Measurements from ENCODE around the gene NIN. TPM values are rescaled to one million over a fixed set of nuclear protein-coding genes. Genes with fewer than 3 reads are reported as not detected.

NIN gene
- polyA plus RNA-seq, 4 donors: 1.9 to 4.7 (median 3.8) TPM

DNA sequence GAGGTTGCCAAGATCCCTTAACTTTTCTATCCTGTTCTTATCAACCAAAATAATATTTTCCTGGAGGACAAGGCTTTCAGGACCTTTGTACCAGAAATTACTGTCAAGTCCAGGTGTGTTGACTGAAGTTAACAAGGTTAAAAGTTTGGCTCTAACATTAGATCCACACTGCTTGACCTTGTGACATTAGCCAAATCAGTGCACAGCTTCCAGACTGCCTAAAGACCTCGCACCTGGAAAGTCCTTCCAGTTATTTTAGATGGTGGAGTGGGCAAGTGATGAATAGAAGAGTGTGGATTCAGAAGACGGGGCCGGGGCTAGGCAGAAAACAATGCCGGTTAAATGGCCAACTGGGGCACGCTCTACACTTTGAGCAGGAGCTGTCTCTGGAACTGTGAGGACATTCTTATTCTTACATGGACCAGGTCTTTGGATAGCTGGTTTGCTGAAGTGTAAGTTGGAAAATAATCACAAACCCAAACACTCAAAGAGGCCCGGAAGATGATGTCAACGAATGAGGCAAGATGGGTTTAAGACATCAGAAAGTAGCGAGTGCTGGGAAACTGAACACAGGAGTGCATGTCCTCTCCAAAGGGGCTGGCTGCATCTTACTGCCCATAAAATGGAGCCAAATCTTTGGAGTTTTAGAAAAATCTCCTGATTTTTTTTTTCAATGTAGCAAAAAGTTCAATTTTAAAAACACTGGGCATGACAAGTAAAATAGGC, 56.3 kb downstream of the NIN start:
- WGBS, 3 donors: 87 to 94% (median 88%) methylated on average over 8 of the region's 8 CpGs
- peak overlapping the region in 1 of 3 donors; percentile 88 for H3K27ac ChIP-seq (ENCODE audit: low read depth in 1 of 3, low read length in 2 of 3)
- FAIRE-seq: no peak

DNA sequence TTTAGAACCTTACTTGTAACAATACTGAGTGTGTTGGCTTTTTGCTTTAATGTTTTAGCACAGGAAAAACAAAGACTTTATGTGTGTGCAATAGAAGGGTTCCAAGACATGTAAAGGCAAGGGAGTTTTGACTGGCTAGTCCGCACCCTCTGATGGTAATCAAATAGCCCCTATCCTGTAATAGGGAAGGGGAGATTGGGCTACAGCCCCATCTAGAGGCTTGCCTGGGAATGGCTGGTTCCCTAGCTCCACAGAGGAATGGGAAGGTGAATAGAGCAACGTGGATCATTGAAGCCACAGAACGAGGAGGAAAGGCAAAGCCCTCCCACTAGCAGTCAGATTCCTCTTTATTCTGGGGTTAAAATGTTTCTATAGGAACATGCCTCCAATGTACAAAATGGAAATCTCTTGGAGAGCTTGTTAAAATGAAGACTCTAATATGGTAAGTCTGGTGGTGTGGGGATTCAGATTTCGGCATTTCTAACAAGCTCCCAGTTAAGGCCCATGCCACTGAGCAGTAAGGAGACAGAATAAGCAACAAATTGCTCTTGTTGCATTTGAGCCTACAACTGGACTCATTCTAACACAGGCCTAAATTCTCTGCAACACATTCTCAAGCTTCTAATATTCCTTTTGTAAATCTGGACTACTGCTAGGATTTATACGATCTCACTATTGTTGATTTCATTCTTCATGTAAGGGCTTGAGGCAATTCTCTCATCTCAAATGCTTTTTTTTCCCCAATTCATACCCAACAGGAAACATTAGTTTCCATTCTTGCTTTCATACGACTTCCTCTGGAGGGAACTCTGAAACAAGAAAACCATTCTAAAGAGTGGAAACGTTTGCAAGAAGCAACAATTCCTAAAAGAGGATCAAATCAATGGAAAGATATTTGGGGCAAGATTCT, 57.1 kb downstream of the NIN start:
- FAIRE-seq: no peak
- Histone ChIP-seq H3K27ac (ENCODE audit: low read depth in 1 of 3, low read length in 2 of 3) (no peak overlapping the region), H3K4me1 (ENCODE audit: control insufficient read depth in 3 of 3, insufficient read depth in 2 of 3, low read depth in 1 of 3, low read length in 2 of 3) (no peaks in the 10 kb centered on the region)

More for the DNA sequence above, 56.3 kb downstream of the NIN start:
- Histone ChIP-seq H3K9me3 (ENCODE audit: control insufficient read depth in 2 of 2, insufficient read depth in 1 of 2, low read depth in 1 of 2, low read length in 1 of 2) (no peaks in the 10 kb centered on the region), H3K27me3 (ENCODE audit: control insufficient read depth in 3 of 3, insufficient read depth in 3 of 3, low read length in 3 of 3) (no peaks in the 10 kb centered on the region), H3K4me3 (ENCODE audit: low read depth in 1 of 3, low read length in 3 of 3) (no peak overlapping the region), H3K36me3 (ENCODE audit: control insufficient read depth in 3 of 3, insufficient read depth in 2 of 3, low read depth in 1 of 3, low read length in 3 of 3) (peaks cover 6 to 10% (median 7%) of the 10 kb centered on the region in 3 donors), H3K4me1 (ENCODE audit: control insufficient read depth in 3 of 3, insufficient read depth in 2 of 3, low read depth in 1 of 3, low read length in 2 of 3) (no peaks in the 10 kb centered on the region)
- no peak for DNase-seq

DNA sequence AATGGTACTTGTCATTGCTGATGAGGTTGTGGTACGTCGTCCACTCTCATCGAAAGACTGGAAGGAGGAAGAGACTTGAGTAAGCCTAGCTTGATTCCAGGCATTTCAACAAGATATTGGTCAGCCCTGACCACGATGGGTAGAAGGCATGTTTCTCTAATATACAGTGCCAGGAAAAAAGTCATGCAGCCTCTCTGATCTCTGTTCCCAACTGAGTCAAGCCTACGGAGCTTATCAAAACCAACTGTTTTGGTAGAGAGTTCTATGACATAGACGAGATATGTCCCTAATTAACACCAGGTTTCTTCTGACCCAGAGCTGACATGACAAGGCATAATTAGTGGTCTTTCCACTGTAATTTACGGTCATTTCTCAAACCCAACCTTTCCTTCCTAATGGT, 58.5 kb downstream of the NIN start:
- no peaks in the 10 kb centered on the region for H3K9me3 ChIP-seq (ENCODE audit: control insufficient read depth in 2 of 2, insufficient read depth in 1 of 2, low read depth in 1 of 2, low read length in 1 of 2)
- H3K27ac ChIP-seq (ENCODE audit: low read depth in 1 of 3, low read length in 2 of 3): no peak overlapping the region
- DNase-seq: no peak
- 89 to 95% (median 93%) methylated on average over 7 of the region's 7 CpGs for WGBS, 3 donors
- no peak for FAIRE-seq
- no peaks in the 10 kb centered on the region for H3K27me3 ChIP-seq (ENCODE audit: control insufficient read depth in 3 of 3, insufficient read depth in 3 of 3, low read length in 3 of 3)
- H3K4me1 ChIP-seq (ENCODE audit: control insufficient read depth in 3 of 3, insufficient read depth in 2 of 3, low read depth in 1 of 3, low read length in 2 of 3): no peaks in the 10 kb centered on the region
- no peak overlapping the region for H3K4me3 ChIP-seq (ENCODE audit: low read depth in 1 of 3, low read length in 3 of 3)
- H3K36me3 ChIP-seq (ENCODE audit: control insufficient read depth in 3 of 3, insufficient read depth in 2 of 3, low read depth in 1 of 3, low read length in 3 of 3): peaks cover 9 to 14% (median 9%) of the 10 kb centered on the region in 3 donors

More for the DNA sequence above, 57.1 kb downstream of the NIN start:
- no peaks in the 10 kb centered on the region for H3K9me3 ChIP-seq (ENCODE audit: control insufficient read depth in 2 of 2, insufficient read depth in 1 of 2, low read depth in 1 of 2, low read length in 1 of 2)
- no peaks in the 10 kb centered on the region for H3K27me3 ChIP-seq (ENCODE audit: control insufficient read depth in 3 of 3, insufficient read depth in 3 of 3, low read length in 3 of 3)
- H3K36me3 ChIP-seq (ENCODE audit: control insufficient read depth in 3 of 3, insufficient read depth in 2 of 3, low read depth in 1 of 3, low read length in 3 of 3): peaks cover 7 to 14% (median 9%) of the 10 kb centered on the region in 3 donors
- DNase-seq: peak; percentile 16 to 42
- H3K4me3 ChIP-seq (ENCODE audit: low read depth in 1 of 3, low read length in 3 of 3): no peak overlapping the region
- WGBS, 3 donors: 61 to 67% (median 66%) methylated on average over 7 of the region's 7 CpGs

DNA sequence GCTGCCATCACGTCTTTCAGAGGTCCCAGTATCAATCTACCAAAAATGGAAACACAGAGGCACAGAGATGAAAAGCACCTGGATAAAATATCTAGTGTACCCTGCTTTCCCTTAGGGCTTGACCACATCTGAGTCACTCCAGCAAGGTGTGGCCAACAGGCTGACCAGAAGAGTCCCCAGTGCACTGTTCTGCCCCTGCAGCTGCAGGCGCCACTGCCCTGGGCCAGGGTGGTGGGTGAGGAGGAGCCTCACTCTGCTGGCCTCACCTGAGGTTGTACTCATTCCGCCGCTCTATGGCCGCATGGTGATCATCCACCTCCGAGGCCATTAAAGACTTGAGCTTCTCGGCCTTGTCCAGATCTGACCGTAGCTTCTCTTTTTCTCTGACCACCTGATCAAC, 60.4 kb downstream of the NIN start:
- peaks cover 9 to 14% (median 13%) of the 10 kb centered on the region in 3 donors for H3K36me3 ChIP-seq (ENCODE audit: control insufficient read depth in 3 of 3, insufficient read depth in 2 of 3, low read depth in 1 of 3, low read length in 3 of 3)
- no peaks in the 10 kb centered on the region for H3K4me1 ChIP-seq (ENCODE audit: control insufficient read depth in 3 of 3, insufficient read depth in 2 of 3, low read depth in 1 of 3, low read length in 2 of 3)
- H3K27ac ChIP-seq (ENCODE audit: low read depth in 1 of 3, low read length in 2 of 3): no peak overlapping the region
- H3K9me3 ChIP-seq (ENCODE audit: control insufficient read depth in 2 of 2, insufficient read depth in 1 of 2, low read depth in 1 of 2, low read length in 1 of 2): no peaks in the 10 kb centered on the region
- H3K4me3 ChIP-seq (ENCODE audit: low read depth in 1 of 3, low read length in 3 of 3): no peak overlapping the region
- WGBS, 3 donors: 93 to 95% (median 95%) methylated on average over 8 of the region's 8 CpGs
- DNase-seq (no peak), FAIRE-seq (no peak)
- H3K27me3 ChIP-seq (ENCODE audit: control insufficient read depth in 3 of 3, insufficient read depth in 3 of 3, low read length in 3 of 3): no peaks in the 10 kb centered on the region

DNA sequence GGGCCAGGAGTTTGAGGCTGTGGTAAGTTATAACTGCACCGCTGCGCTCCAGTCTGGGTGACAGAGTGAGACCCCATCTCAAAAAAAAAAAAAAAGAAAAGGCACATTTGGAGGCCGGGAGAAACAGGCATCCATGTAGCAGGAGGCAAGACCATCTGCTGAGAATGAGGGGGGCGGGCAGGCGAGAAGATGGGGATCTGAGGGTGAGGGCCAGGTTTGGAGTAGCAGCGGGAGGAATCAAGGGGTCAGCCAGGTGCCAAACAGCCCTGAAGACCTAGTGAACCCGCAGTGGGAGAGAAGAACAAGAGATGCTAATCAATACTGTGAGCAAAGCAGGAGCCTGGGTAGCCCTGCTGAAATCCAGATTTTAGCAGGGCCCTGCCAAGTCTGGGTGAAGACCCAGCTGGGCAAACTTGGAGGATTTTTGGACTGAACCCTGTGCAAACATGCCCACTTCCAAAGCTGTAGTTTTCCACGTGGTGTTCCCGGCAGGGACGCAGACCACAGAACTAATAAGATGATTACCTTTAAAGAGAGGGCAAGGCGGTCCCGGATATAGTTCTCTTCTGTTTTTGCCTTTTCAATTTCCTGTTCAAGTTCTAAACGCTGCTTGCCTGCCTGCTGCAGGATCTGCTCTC, 61.0 kb downstream of the NIN start:
- DNase-seq: no peak
- Histone ChIP-seq H3K27ac (ENCODE audit: low read depth in 1 of 3, low read length in 2 of 3) (no peak overlapping the region), H3K9me3 (ENCODE audit: control insufficient read depth in 2 of 2, insufficient read depth in 1 of 2, low read depth in 1 of 2, low read length in 1 of 2) (no peaks in the 10 kb centered on the region), H3K4me3 (ENCODE audit: low read depth in 1 of 3, low read length in 3 of 3) (no peak overlapping the region), H3K36me3 (ENCODE audit: control insufficient read depth in 3 of 3, insufficient read depth in 2 of 3, low read depth in 1 of 3, low read length in 3 of 3) (peaks cover 9 to 14% (median 13%) of the 10 kb centered on the region in 3 donors), H3K4me1 (ENCODE audit: control insufficient read depth in 3 of 3, insufficient read depth in 2 of 3, low read depth in 1 of 3, low read length in 2 of 3) (no peaks in the 10 kb centered on the region), H3K27me3 (ENCODE audit: control insufficient read depth in 3 of 3, insufficient read depth in 3 of 3, low read length in 3 of 3) (no peaks in the 10 kb centered on the region)
- WGBS, 3 donors: 92 to 95% (median 92%) methylated on average over 13 of the region's 13 CpGs
- no peak for FAIRE-seq

DNA sequence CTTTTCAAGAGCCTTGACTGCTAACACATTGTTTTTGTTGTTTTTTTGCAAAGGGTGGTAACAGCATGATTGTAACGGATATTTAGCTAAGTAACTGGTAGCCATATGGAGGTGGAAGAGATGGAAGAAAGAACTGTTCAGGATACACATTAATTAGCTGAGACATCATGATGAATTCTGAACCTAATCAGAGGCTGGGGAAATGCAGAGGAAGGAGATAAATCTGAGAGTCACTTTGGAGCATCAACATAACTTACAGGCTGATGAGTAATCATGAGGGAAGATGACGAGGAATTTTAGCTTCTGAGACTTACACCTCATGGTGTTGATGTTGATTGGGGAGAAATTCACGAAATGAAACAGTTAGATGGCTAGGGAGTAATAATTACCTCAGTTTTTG, 62.3 kb downstream of the NIN start:
- H3K9me3 ChIP-seq (ENCODE audit: control insufficient read depth in 2 of 2, insufficient read depth in 1 of 2, low read depth in 1 of 2, low read length in 1 of 2): no peaks in the 10 kb centered on the region
- H3K27ac ChIP-seq (ENCODE audit: low read depth in 1 of 3, low read length in 2 of 3): no peak overlapping the region
- no peaks in the 10 kb centered on the region for H3K4me1 ChIP-seq (ENCODE audit: control insufficient read depth in 3 of 3, insufficient read depth in 2 of 3, low read depth in 1 of 3, low read length in 2 of 3)
- no peak for DNase-seq
- no peaks in the 10 kb centered on the region for H3K27me3 ChIP-seq (ENCODE audit: control insufficient read depth in 3 of 3, insufficient read depth in 3 of 3, low read length in 3 of 3)
- 89 to 97% (median 90%) methylated on average over 3 of the region's 3 CpGs for WGBS, 3 donors
- peaks cover 9 to 14% (median 13%) of the 10 kb centered on the region in 3 donors for H3K36me3 ChIP-seq (ENCODE audit: control insufficient read depth in 3 of 3, insufficient read depth in 2 of 3, low read depth in 1 of 3, low read length in 3 of 3)
- no peak overlapping the region for H3K4me3 ChIP-seq (ENCODE audit: low read depth in 1 of 3, low read length in 3 of 3)
- no peak for FAIRE-seq

DNA sequence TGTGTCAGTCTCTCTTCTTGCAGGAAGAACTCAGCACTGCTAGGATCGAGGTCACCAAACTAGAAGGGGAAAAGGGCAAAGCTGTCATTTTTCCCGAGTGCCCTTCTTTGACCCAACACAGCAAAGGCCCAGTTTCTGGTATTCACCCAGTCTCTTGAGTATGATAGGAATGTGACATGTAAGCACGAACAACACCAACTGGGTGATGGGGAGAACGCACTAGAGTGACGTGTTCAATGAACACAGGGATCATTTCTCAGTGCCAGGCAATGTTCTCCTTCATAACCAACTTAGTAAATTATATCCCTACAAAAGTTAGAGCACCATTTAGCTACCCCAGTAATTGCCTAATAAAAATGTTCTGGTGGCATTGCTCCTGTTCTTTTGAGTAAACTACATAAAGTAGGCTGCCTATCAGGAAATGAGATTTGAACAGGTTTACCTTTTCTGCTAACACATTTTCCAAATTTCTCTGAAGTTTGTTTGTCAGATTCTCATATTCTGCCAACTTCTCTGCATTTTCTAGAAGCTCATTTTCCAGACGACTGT, 64.5 kb downstream of the NIN start:
- DNase-seq: no peak
- Histone ChIP-seq H3K9me3 (ENCODE audit: control insufficient read depth in 2 of 2, insufficient read depth in 1 of 2, low read depth in 1 of 2, low read length in 1 of 2) (no peaks in the 10 kb centered on the region), H3K36me3 (ENCODE audit: control insufficient read depth in 3 of 3, insufficient read depth in 2 of 3, low read depth in 1 of 3, low read length in 3 of 3) (peaks cover 9 to 14% (median 12%) of the 10 kb centered on the region in 3 donors), H3K27ac (ENCODE audit: low read depth in 1 of 3, low read length in 2 of 3) (no peak overlapping the region), H3K27me3 (ENCODE audit: control insufficient read depth in 3 of 3, insufficient read depth in 3 of 3, low read length in 3 of 3) (no peaks in the 10 kb centered on the region), H3K4me3 (ENCODE audit: low read depth in 1 of 3, low read length in 3 of 3) (no peak overlapping the region), H3K4me1 (ENCODE audit: control insufficient read depth in 3 of 3, insufficient read depth in 2 of 3, low read depth in 1 of 3, low read length in 2 of 3) (no peaks in the 10 kb centered on the region)
- FAIRE-seq: no peak
- 82 to 85% (median 84%) methylated on average over 6 of the region's 6 CpGs for WGBS, 3 donors
